H9 (cell line): ENCODE measurements around the gene LIMK2. TPM values are rescaled to one million over a fixed set of nuclear protein-coding genes. Genes with fewer than 3 reads are reported as not detected.

ENCODE experiments used
- DNase-seq: peaks from one replicate; pipeline ENCODE4 v3.0.0-alpha.2; 2017
- H2AFZ ChIP-seq: one replicate; pipeline ENCODE4 v1.6.1; 2013; ENCODE audit warnings: mild to moderate bottlenecking, low read length, control low read depth, moderate library complexity
- H2AK5ac ChIP-seq: 2 replicates; pipeline ENCODE4 v1.6.1; 2013; ENCODE audit warnings: low read length, control low read depth, mixed read lengths; ENCODE audit not compliant: insufficient read length
- H2BK120ac ChIP-seq: one replicate; pipeline ENCODE4 v1.6.1; 2013; ENCODE audit warnings: low read depth, mild to moderate bottlenecking, low read length, control low read depth, inconsistent platforms; ENCODE audit not compliant: poor library complexity, severe bottlenecking
- H2BK12ac ChIP-seq: 2 replicates; pipeline ENCODE4 v1.6.1; 2013; ENCODE audit warnings: low read length, control low read depth, mixed read lengths, low read depth; ENCODE audit not compliant: insufficient read length
- H2BK15ac ChIP-seq: 2 replicates; pipeline ENCODE4 v1.6.1; 2013; ENCODE audit warnings: low read depth, low read length, control low read depth
- H2BK20ac ChIP-seq: one replicate; pipeline ENCODE4 v1.6.1; 2013; ENCODE audit warnings: low read depth, mild to moderate bottlenecking, low read length, control low read depth, inconsistent platforms; ENCODE audit not compliant: poor library complexity, severe bottlenecking
- H2BK5ac ChIP-seq: 2 replicates; pipeline ENCODE4 v1.6.1; 2013; ENCODE audit warnings: low read length, control low read depth, mixed read lengths; ENCODE audit not compliant: insufficient read length
- H3K14ac ChIP-seq: 2 replicates; pipeline ENCODE4 v1.6.1; 2013; ENCODE audit warnings: low read length, control low read depth; ENCODE audit not compliant: insufficient read depth
- H3K18ac ChIP-seq: 2 replicates; pipeline ENCODE4 v1.6.1; 2013; ENCODE audit warnings: low read depth, mild to moderate bottlenecking, mixed read lengths, low read length, control low read depth; ENCODE audit not compliant: insufficient read length
- H3K23ac ChIP-seq: 2 replicates; pipeline ENCODE4 v1.6.1; 2013; ENCODE audit warnings: low read length, control low read depth, mixed read lengths, low read depth; ENCODE audit not compliant: insufficient read length
- H3K23me2 ChIP-seq: 2 replicates; pipeline ENCODE4 v1.6.1; 2013; ENCODE audit warnings: low read depth, mild to moderate bottlenecking, mixed read lengths, low read length, control low read depth; ENCODE audit not compliant: insufficient read length, poor library complexity, severe bottlenecking
- H3K27ac ChIP-seq: 2 replicates; pipeline ENCODE4 v1.5.1; 2013; ENCODE audit warnings: low read length, control low read depth, mixed read lengths, low read depth; ENCODE audit not compliant: insufficient read length
- H3K27me3 ChIP-seq: 2 replicates; pipeline ENCODE4 v1.6.1; 2013; ENCODE audit warnings: low read length, control low read depth, inconsistent platforms; ENCODE audit not compliant: insufficient read depth
- H3K4ac ChIP-seq: 2 replicates; pipeline ENCODE4 v1.6.1; 2013; ENCODE audit warnings: low read depth, mild to moderate bottlenecking, control low read depth, inconsistent platforms, low read length, moderate library complexity
- H3K4me1 ChIP-seq: 2 replicates; pipeline ENCODE4 v1.6.1; 2013; ENCODE audit warnings: low read length, control low read depth, inconsistent platforms; ENCODE audit not compliant: insufficient read depth
- H3K4me2 ChIP-seq: 2 replicates; pipeline ENCODE4 v1.6.1; 2013; ENCODE audit warnings: low read length, control low read depth, mixed read lengths; ENCODE audit not compliant: insufficient read length, insufficient read depth
- H3K56ac ChIP-seq: 2 replicates; pipeline ENCODE4 v1.6.1; 2013; ENCODE audit warnings: low read depth, mild to moderate bottlenecking, mixed read lengths, low read length, control low read depth; ENCODE audit not compliant: insufficient read length
- H3K79me1 ChIP-seq: 2 replicates; pipeline ENCODE4 v1.6.1; 2013; ENCODE audit warnings: low read depth, mild to moderate bottlenecking, moderate library complexity, low read length, control low read depth, inconsistent platforms; ENCODE audit not compliant: insufficient read depth, poor library complexity, severe bottlenecking
- H3K79me2 ChIP-seq: 2 replicates; pipeline ENCODE4 v1.6.1; 2013; ENCODE audit warnings: low read length, control low read depth, inconsistent platforms; ENCODE audit not compliant: insufficient read depth
- H3K9ac ChIP-seq: 2 replicates; pipeline ENCODE4 v1.6.1; 2013; ENCODE audit warnings: low read length, control low read depth, mixed read lengths; ENCODE audit not compliant: insufficient read length; ENCODE audit errors: extremely low read depth
- H3K9me3 ChIP-seq: one replicate; pipeline ENCODE4 v1.6.1; 2013; ENCODE audit warnings: low read depth, low read length, inconsistent platforms; ENCODE audit not compliant: control insufficient read depth
- H3T11ph ChIP-seq: one replicate; pipeline ENCODE4 v1.6.1; 2013; ENCODE audit warnings: mild to moderate bottlenecking, low read length, control low read depth, inconsistent platforms
- H4K20me1 ChIP-seq: one replicate; pipeline ENCODE4 v1.6.1; 2013; ENCODE audit not compliant: control insufficient read depth, insufficient read length, insufficient read depth
- H4K5ac ChIP-seq: 2 replicates; pipeline ENCODE4 v1.6.1; 2013; ENCODE audit warnings: low read depth, mild to moderate bottlenecking, mixed read lengths, low read length, control low read depth; ENCODE audit not compliant: insufficient read length
- H4K8ac ChIP-seq: replicated peaks from 2 replicates; pipeline ENCODE4 v1.6.1; 2013; ENCODE audit warnings: low read length, control low read depth, mixed read lengths, low read depth; ENCODE audit not compliant: insufficient read length
- H4K91ac ChIP-seq: 2 replicates; pipeline ENCODE4 v1.6.1; 2013; ENCODE audit warnings: low read depth, mild to moderate bottlenecking, moderate library complexity, mixed read lengths, low read length, control low read depth; ENCODE audit not compliant: insufficient read length
- H3K27ac Mint-ChIP-seq, 3 experiments: 2 replicates in 2 of 3; 3 replicates in 1 of 3; pipeline ENCODE4 v1.8.0; 2020 to 2021; ENCODE audit warnings: mixed read lengths in 3 of 3, mild to moderate bottlenecking in 1 of 3, moderate library complexity in 1 of 3
- H3K27me3 Mint-ChIP-seq: 2 replicates; pipeline ENCODE4 v1.8.0; 2021; ENCODE audit warnings: low read depth, mild to moderate bottlenecking, moderate library complexity, mixed read lengths
- H3K36me3 Mint-ChIP-seq, 3 experiments: 2 replicates in 2 of 3; 3 replicates in 1 of 3; pipeline ENCODE4 v1.8.0; 2020 to 2021; ENCODE audit warnings: low read depth in 3 of 3, mixed read lengths in 3 of 3; ENCODE audit not compliant: insufficient read depth in 1 of 3
- H3K4me1 Mint-ChIP-seq, 2 experiments: 2 replicates each; pipeline ENCODE4 v1.8.0; 2020; ENCODE audit warnings: mixed read lengths in 2 of 2
- H3K4me3 Mint-ChIP-seq, 2 experiments: 2 replicates in 1 of 2; 3 replicates in 1 of 2; pipeline ENCODE4 v1.8.0; 2020 to 2021; ENCODE audit warnings: mild to moderate bottlenecking in 2 of 2, mixed read lengths in 2 of 2, moderate library complexity in 1 of 2
- H3K9me3 Mint-ChIP-seq, 2 experiments: 2 replicates in 1 of 2; 3 replicates in 1 of 2; pipeline ENCODE4 v1.8.0; 2020; ENCODE audit warnings: mild to moderate bottlenecking in 2 of 2, mixed read lengths in 2 of 2, moderate library complexity in 1 of 2
- WGBS: extraction: QIAGEN DNeasy Blood & Tissue Kit; methylation state at CpG from one replicate; pipeline ENCODE4 v1.1.7; 2013; ENCODE audit warnings: missing lambda C conversion rate, low lambda C conversion rate, mixed read lengths; ENCODE audit not compliant: insufficient read length; ENCODE audit errors: extremely low coverage; 5-methylcytosine and 5-hydroxymethylcytosine counted together
- total RNA-seq: library from RNA; stranded (reverse); gene quantifications from 2 replicates; pipeline ENCODE4 v1.2.1, GENCODE V29; 2021
- TF ChIP-seq, protein P1 (sequence below): fragments of 200-600 bp; sonication (generic); conservative IDR thresholded peaks from 3 replicates; pipeline ENCODE4 v1.8.0; 2021; ENCODE audit warnings: antibody characterized with exemption, mild to moderate bottlenecking

Gene LIMK2
- total RNA-seq, 1 experiment from 2014 or later: 51.3 TPM

DNA sequence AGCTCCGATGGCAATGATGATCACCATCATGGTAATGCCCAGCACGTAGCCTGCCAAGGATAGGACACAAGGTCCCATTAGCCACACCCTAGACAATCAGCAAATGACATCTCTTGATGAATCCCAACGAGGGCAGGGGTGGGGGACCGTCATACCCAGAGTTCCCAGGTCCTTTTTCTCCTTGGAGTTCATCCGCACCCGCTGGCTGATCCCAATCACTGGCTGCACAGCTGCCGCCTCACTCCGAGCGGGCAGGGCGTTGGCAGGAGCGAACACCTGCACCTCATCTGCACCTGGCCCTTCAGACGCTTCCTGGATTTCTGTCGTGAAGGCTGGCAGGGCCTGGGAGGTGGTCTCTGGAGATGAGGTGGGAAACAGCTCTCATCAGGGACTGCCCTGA is 77.2 kb downstream of the LIMK2 start:
- H3K27me3 Mint-ChIP-seq: peaks cover 25% of the 10 kb centered on the region
- no peak overlapping the region for H3K27ac ChIP-seq
- no peak overlapping the region for H2BK20ac ChIP-seq
- H3K27me3 ChIP-seq: peaks cover 2% of the 10 kb centered on the region; the same call in 1 of the 2 replicates
- no peak overlapping the region; a peak in 2 of 7 replicates for H3K27ac Mint-ChIP-seq
- no peak for DNase-seq
- H4K5ac ChIP-seq: no peak overlapping the region
- no peak overlapping the region for H3K23ac ChIP-seq
- no peaks in the 10 kb centered on the region; a peak in 1 of 7 replicates for H3K36me3 Mint-ChIP-seq
- H3K4ac ChIP-seq: no peak overlapping the region
- H3K79me2 ChIP-seq: no peaks in the 10 kb centered on the region
- no peak overlapping the region for H2AFZ ChIP-seq
- H3K56ac ChIP-seq: no peak overlapping the region
- H2BK15ac ChIP-seq: no peak overlapping the region
- peak overlapping the region; percentile 47 for H4K91ac ChIP-seq
- peaks cover 22 to 34% of the 10 kb centered on the region in 2 experiments for H3K4me1 Mint-ChIP-seq
- no peaks in the 10 kb centered on the region; a peak in 1 of 5 replicates for H3K9me3 Mint-ChIP-seq
- no peaks in the 10 kb centered on the region; the same call in 1 of the 2 replicates for H3K4me1 ChIP-seq
- no peaks in the 10 kb centered on the region for H3K79me1 ChIP-seq
- no peak overlapping the region for H3K18ac ChIP-seq
- no CpG with 5 or more reads among the region's 13 CpGs for WGBS
- no peak overlapping the region for H2AK5ac ChIP-seq
- H2BK12ac ChIP-seq: peak overlapping the region; percentile 90
- TF ChIP-seq, protein P1, sequence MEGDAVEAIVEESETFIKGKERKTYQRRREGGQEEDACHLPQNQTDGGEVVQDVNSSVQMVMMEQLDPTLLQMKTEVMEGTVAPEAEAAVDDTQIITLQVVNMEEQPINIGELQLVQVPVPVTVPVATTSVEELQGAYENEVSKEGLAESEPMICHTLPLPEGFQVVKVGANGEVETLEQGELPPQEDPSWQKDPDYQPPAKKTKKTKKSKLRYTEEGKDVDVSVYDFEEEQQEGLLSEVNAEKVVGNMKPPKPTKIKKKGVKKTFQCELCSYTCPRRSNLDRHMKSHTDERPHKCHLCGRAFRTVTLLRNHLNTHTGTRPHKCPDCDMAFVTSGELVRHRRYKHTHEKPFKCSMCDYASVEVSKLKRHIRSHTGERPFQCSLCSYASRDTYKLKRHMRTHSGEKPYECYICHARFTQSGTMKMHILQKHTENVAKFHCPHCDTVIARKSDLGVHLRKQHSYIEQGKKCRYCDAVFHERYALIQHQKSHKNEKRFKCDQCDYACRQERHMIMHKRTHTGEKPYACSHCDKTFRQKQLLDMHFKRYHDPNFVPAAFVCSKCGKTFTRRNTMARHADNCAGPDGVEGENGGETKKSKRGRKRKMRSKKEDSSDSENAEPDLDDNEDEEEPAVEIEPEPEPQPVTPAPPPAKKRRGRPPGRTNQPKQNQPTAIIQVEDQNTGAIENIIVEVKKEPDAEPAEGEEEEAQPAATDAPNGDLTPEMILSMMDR: no peak
- H2BK5ac ChIP-seq: no peak overlapping the region
- H3K14ac ChIP-seq: no peak overlapping the region
- H4K20me1 ChIP-seq: no peaks in the 10 kb centered on the region
- H2BK120ac ChIP-seq: no peak overlapping the region
- H3K9ac ChIP-seq: no peak overlapping the region
- no peaks in the 10 kb centered on the region for H3K9me3 ChIP-seq
- no peak overlapping the region for H4K8ac ChIP-seq
- no peak overlapping the region for H3T11ph ChIP-seq
- H3K4me3 Mint-ChIP-seq: no peak overlapping the region; a peak in 1 of 5 replicates
- peaks cover 11% of the 10 kb centered on the region for H3K23me2 ChIP-seq
- H3K4me2 ChIP-seq: no peak overlapping the region
